H9 (cell line): ENCODE results near the gene TXNL4A. TPM values are rescaled to one million over a fixed set of nuclear protein-coding genes. Genes with fewer than 3 reads are reported as not detected.

Source experiments
- DNase-seq: peaks from one replicate; pipeline ENCODE4 v3.0.0-alpha.2; 2017
- H2AFZ ChIP-seq: one replicate; pipeline ENCODE4 v1.6.1; 2013; ENCODE audit warnings: mild to moderate bottlenecking, low read length, control low read depth, moderate library complexity
- H2AK5ac ChIP-seq: 2 replicates; pipeline ENCODE4 v1.6.1; 2013; ENCODE audit warnings: low read length, control low read depth, mixed read lengths; ENCODE audit not compliant: insufficient read length
- H2BK120ac ChIP-seq: one replicate; pipeline ENCODE4 v1.6.1; 2013; ENCODE audit warnings: low read depth, mild to moderate bottlenecking, low read length, control low read depth, inconsistent platforms; ENCODE audit not compliant: poor library complexity, severe bottlenecking
- H2BK12ac ChIP-seq: 2 replicates; pipeline ENCODE4 v1.6.1; 2013; ENCODE audit warnings: low read length, control low read depth, mixed read lengths, low read depth; ENCODE audit not compliant: insufficient read length
- H2BK15ac ChIP-seq: 2 replicates; pipeline ENCODE4 v1.6.1; 2013; ENCODE audit warnings: low read depth, low read length, control low read depth
- H2BK20ac ChIP-seq: one replicate; pipeline ENCODE4 v1.6.1; 2013; ENCODE audit warnings: low read depth, mild to moderate bottlenecking, low read length, control low read depth, inconsistent platforms; ENCODE audit not compliant: poor library complexity, severe bottlenecking
- H2BK5ac ChIP-seq: 2 replicates; pipeline ENCODE4 v1.6.1; 2013; ENCODE audit warnings: low read length, control low read depth, mixed read lengths; ENCODE audit not compliant: insufficient read length
- H3K14ac ChIP-seq: 2 replicates; pipeline ENCODE4 v1.6.1; 2013; ENCODE audit warnings: low read length, control low read depth; ENCODE audit not compliant: insufficient read depth
- H3K18ac ChIP-seq: 2 replicates; pipeline ENCODE4 v1.6.1; 2013; ENCODE audit warnings: low read depth, mild to moderate bottlenecking, mixed read lengths, low read length, control low read depth; ENCODE audit not compliant: insufficient read length
- H3K23ac ChIP-seq: 2 replicates; pipeline ENCODE4 v1.6.1; 2013; ENCODE audit warnings: low read length, control low read depth, mixed read lengths, low read depth; ENCODE audit not compliant: insufficient read length
- H3K23me2 ChIP-seq: 2 replicates; pipeline ENCODE4 v1.6.1; 2013; ENCODE audit warnings: low read depth, mild to moderate bottlenecking, mixed read lengths, low read length, control low read depth; ENCODE audit not compliant: insufficient read length, poor library complexity, severe bottlenecking
- H3K27ac ChIP-seq: 2 replicates; pipeline ENCODE4 v1.5.1; 2013; ENCODE audit warnings: low read length, control low read depth, mixed read lengths, low read depth; ENCODE audit not compliant: insufficient read length
- H3K27me3 ChIP-seq: 2 replicates; pipeline ENCODE4 v1.6.1; 2013; ENCODE audit warnings: low read length, control low read depth, inconsistent platforms; ENCODE audit not compliant: insufficient read depth
- H3K4ac ChIP-seq: 2 replicates; pipeline ENCODE4 v1.6.1; 2013; ENCODE audit warnings: low read depth, mild to moderate bottlenecking, control low read depth, inconsistent platforms, low read length, moderate library complexity
- H3K4me1 ChIP-seq: 2 replicates; pipeline ENCODE4 v1.6.1; 2013; ENCODE audit warnings: low read length, control low read depth, inconsistent platforms; ENCODE audit not compliant: insufficient read depth
- H3K4me2 ChIP-seq: 2 replicates; pipeline ENCODE4 v1.6.1; 2013; ENCODE audit warnings: low read length, control low read depth, mixed read lengths; ENCODE audit not compliant: insufficient read length, insufficient read depth
- H3K56ac ChIP-seq: 2 replicates; pipeline ENCODE4 v1.6.1; 2013; ENCODE audit warnings: low read depth, mild to moderate bottlenecking, mixed read lengths, low read length, control low read depth; ENCODE audit not compliant: insufficient read length
- H3K79me1 ChIP-seq: 2 replicates; pipeline ENCODE4 v1.6.1; 2013; ENCODE audit warnings: low read depth, mild to moderate bottlenecking, moderate library complexity, low read length, control low read depth, inconsistent platforms; ENCODE audit not compliant: insufficient read depth, poor library complexity, severe bottlenecking
- H3K79me2 ChIP-seq: 2 replicates; pipeline ENCODE4 v1.6.1; 2013; ENCODE audit warnings: low read length, control low read depth, inconsistent platforms; ENCODE audit not compliant: insufficient read depth
- H3K9ac ChIP-seq: 2 replicates; pipeline ENCODE4 v1.6.1; 2013; ENCODE audit warnings: low read length, control low read depth, mixed read lengths; ENCODE audit not compliant: insufficient read length; ENCODE audit errors: extremely low read depth
- H3K9me3 ChIP-seq: one replicate; pipeline ENCODE4 v1.6.1; 2013; ENCODE audit warnings: low read depth, low read length, inconsistent platforms; ENCODE audit not compliant: control insufficient read depth
- H3T11ph ChIP-seq: one replicate; pipeline ENCODE4 v1.6.1; 2013; ENCODE audit warnings: mild to moderate bottlenecking, low read length, control low read depth, inconsistent platforms
- H4K20me1 ChIP-seq: one replicate; pipeline ENCODE4 v1.6.1; 2013; ENCODE audit not compliant: control insufficient read depth, insufficient read length, insufficient read depth
- H4K5ac ChIP-seq: 2 replicates; pipeline ENCODE4 v1.6.1; 2013; ENCODE audit warnings: low read depth, mild to moderate bottlenecking, mixed read lengths, low read length, control low read depth; ENCODE audit not compliant: insufficient read length
- H4K8ac ChIP-seq: replicated peaks from 2 replicates; pipeline ENCODE4 v1.6.1; 2013; ENCODE audit warnings: low read length, control low read depth, mixed read lengths, low read depth; ENCODE audit not compliant: insufficient read length
- H4K91ac ChIP-seq: 2 replicates; pipeline ENCODE4 v1.6.1; 2013; ENCODE audit warnings: low read depth, mild to moderate bottlenecking, moderate library complexity, mixed read lengths, low read length, control low read depth; ENCODE audit not compliant: insufficient read length
- H3K27ac Mint-ChIP-seq, 3 experiments: 2 replicates in 2 of 3; 3 replicates in 1 of 3; pipeline ENCODE4 v1.8.0; 2020 to 2021; ENCODE audit warnings: mixed read lengths in 3 of 3, mild to moderate bottlenecking in 1 of 3, moderate library complexity in 1 of 3
- H3K27me3 Mint-ChIP-seq: 2 replicates; pipeline ENCODE4 v1.8.0; 2021; ENCODE audit warnings: low read depth, mild to moderate bottlenecking, moderate library complexity, mixed read lengths
- H3K36me3 Mint-ChIP-seq, 3 experiments: 2 replicates in 2 of 3; 3 replicates in 1 of 3; pipeline ENCODE4 v1.8.0; 2020 to 2021; ENCODE audit warnings: low read depth in 3 of 3, mixed read lengths in 3 of 3; ENCODE audit not compliant: insufficient read depth in 1 of 3
- H3K4me1 Mint-ChIP-seq, 2 experiments: 2 replicates each; pipeline ENCODE4 v1.8.0; 2020; ENCODE audit warnings: mixed read lengths in 2 of 2
- H3K4me3 Mint-ChIP-seq, 2 experiments: 2 replicates in 1 of 2; 3 replicates in 1 of 2; pipeline ENCODE4 v1.8.0; 2020 to 2021; ENCODE audit warnings: mild to moderate bottlenecking in 2 of 2, mixed read lengths in 2 of 2, moderate library complexity in 1 of 2
- H3K9me3 Mint-ChIP-seq, 2 experiments: 2 replicates in 1 of 2; 3 replicates in 1 of 2; pipeline ENCODE4 v1.8.0; 2020; ENCODE audit warnings: mild to moderate bottlenecking in 2 of 2, mixed read lengths in 2 of 2, moderate library complexity in 1 of 2
- WGBS: extraction: QIAGEN DNeasy Blood & Tissue Kit; methylation state at CpG from one replicate; pipeline ENCODE4 v1.1.7; 2013; ENCODE audit warnings: missing lambda C conversion rate, low lambda C conversion rate, mixed read lengths; ENCODE audit not compliant: insufficient read length; ENCODE audit errors: extremely low coverage; 5-methylcytosine and 5-hydroxymethylcytosine counted together
- total RNA-seq: library from RNA; stranded (reverse); gene quantifications from 2 replicates; pipeline ENCODE4 v1.2.1, GENCODE V29; 2021
- TF ChIP-seq, protein P1 (sequence below): fragments of 200-600 bp; sonication (generic); conservative IDR thresholded peaks from 3 replicates; pipeline ENCODE4 v1.8.0; 2021; ENCODE audit warnings: antibody characterized with exemption, mild to moderate bottlenecking

TXNL4A gene
- total RNA-seq, 1 experiment from 2014 or later = 163 TPM

DNA sequence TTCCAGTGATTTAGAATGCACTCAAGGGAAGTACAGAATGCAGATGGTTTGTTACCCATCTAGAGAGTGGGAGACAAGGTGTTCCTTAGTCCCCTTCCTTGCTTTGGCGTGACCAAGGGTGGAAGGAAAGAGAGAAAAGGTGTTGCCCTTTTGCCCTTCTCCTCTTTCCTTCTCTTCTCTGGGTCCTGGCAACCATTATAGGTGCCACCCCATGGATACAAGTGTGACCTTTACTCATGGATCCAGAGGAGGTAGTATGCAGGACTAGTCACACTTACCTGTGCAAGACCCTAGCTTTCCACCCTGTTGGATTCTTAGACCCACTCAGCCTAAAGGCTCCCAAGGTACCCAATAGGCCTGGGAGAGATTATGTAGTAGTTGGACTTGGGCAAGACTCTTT, 34.2 kb upstream of the TXNL4A start:
- WGBS = no CpG with 5 or more reads among the region's 1 CpG
- Mint-ChIP-seq H3K27me3 (peaks cover 12% of the 10 kb centered on the region), H3K4me1 (no peaks in the 10 kb centered on the region), H3K4me3 (no peak overlapping the region), H3K27ac (no peak overlapping the region), H3K9me3 (peaks cover 75 to 76% of the 10 kb centered on the region in 2 experiments), H3K36me3 (peaks cover 12 to 53% (median 48%) of the 10 kb centered on the region in 3 experiments)
- no peak overlapping the region for H2BK20ac ChIP-seq
- no peak overlapping the region for H4K8ac ChIP-seq
- no peak overlapping the region for H4K5ac ChIP-seq
- H2BK12ac ChIP-seq = no peak overlapping the region
- no peak overlapping the region for H2AFZ ChIP-seq
- H3K56ac ChIP-seq = no peak overlapping the region
- no peak overlapping the region for H3K27ac ChIP-seq
- no peak overlapping the region for H3K14ac ChIP-seq
- H3K23me2 ChIP-seq = no peaks in the 10 kb centered on the region
- no peaks in the 10 kb centered on the region for H3K79me1 ChIP-seq
- H3K18ac ChIP-seq = no peak overlapping the region
- no peaks in the 10 kb centered on the region for H3K4me1 ChIP-seq
- H2BK120ac ChIP-seq = no peak overlapping the region
- no peak overlapping the region for H3K4ac ChIP-seq
- no peak overlapping the region for H3T11ph ChIP-seq
- DNase-seq = no peak
- no peaks in the 10 kb centered on the region for H3K79me2 ChIP-seq
- no peak overlapping the region for H3K23ac ChIP-seq
- no peak overlapping the region for H2BK15ac ChIP-seq
- no peak overlapping the region for H2AK5ac ChIP-seq
- no peak overlapping the region for H3K4me2 ChIP-seq
- H3K9me3 ChIP-seq = peaks cover 62% of the 10 kb centered on the region
- H2BK5ac ChIP-seq = no peak overlapping the region
- H3K27me3 ChIP-seq = no peaks in the 10 kb centered on the region
- no peaks in the 10 kb centered on the region for H4K20me1 ChIP-seq
- no peak overlapping the region for H3K9ac ChIP-seq
- no peak overlapping the region for H4K91ac ChIP-seq
- TF ChIP-seq, protein P1, sequence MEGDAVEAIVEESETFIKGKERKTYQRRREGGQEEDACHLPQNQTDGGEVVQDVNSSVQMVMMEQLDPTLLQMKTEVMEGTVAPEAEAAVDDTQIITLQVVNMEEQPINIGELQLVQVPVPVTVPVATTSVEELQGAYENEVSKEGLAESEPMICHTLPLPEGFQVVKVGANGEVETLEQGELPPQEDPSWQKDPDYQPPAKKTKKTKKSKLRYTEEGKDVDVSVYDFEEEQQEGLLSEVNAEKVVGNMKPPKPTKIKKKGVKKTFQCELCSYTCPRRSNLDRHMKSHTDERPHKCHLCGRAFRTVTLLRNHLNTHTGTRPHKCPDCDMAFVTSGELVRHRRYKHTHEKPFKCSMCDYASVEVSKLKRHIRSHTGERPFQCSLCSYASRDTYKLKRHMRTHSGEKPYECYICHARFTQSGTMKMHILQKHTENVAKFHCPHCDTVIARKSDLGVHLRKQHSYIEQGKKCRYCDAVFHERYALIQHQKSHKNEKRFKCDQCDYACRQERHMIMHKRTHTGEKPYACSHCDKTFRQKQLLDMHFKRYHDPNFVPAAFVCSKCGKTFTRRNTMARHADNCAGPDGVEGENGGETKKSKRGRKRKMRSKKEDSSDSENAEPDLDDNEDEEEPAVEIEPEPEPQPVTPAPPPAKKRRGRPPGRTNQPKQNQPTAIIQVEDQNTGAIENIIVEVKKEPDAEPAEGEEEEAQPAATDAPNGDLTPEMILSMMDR = no peak
